Epidermal melanocyte (primary cell): ENCODE data around the gene LIX1.
"Not testable (repeated sequence)": the region's sequence is repeated elsewhere in the genome, so short reads cannot be mapped to it uniquely, and the experiment has no call there.

Experiments
- DNase-seq: peaks from one replicate; pipeline ENCODE4 v3.0.0; 2011; ENCODE audit warnings: low spot score; ENCODE audit not compliant: insufficient read length

LIX1 gene

DNA sequence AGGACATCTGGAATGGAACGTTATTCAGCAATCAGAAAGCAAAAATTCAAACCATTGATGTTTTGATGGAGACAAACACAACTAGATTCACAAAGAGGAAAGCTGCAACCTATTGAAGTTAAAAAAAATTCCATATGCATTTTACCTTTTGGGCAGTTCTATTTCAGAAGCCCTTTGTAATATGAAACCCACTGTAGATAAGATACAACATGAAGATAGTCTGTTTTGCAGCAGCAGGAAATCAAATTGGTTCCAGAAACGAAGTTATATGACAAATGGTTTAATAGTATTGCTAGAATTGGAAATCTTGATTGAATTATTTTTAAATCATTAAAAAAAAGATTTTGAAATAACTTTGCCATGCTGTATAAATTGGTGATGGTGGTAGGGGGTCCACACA is 872 bp downstream of the LIX1 start:
- no peak for DNase-seq

DNA sequence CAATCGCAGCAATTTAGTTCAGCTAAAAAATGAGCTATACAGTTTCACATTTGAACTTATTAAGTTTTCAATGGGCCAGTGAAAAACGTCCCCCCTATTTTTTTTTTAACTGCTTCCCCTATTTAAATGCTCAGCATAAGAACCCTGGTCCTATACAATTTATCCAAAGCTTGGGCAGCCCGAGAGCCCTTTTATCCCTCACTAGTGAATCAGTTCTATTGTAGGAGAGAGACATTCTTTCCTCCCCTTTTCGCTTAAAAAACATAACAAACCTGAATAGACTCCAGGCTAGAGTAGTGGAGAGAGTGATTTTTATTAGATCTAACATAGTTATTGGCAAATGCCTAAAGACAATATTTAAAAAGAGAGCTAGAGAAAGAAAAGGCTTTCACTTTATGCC is 1.4 kb downstream of the LIX1 start:
- no peak for DNase-seq

DNA sequence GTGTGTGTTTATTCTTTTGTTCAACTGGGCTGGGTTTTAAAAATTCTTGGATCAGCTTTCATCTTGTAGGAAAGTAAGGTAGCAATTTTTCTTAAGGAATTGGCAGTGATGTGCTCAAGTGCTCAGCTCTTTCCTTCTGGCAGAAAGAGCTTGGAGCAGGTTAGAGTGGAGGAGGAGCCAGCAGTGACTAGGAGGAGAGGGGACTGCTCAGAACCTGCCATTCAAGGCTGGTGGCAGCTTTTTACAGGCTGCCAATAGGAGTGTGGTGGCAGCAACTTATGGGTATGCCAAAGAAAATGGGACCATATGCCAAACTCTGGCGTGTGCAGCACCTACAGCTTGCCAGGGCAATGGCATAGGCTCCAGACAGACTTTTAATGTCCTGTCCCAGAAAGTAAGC is 2.2 kb downstream of the LIX1 start:
- not testable (repeated sequence) for DNase-seq

DNA sequence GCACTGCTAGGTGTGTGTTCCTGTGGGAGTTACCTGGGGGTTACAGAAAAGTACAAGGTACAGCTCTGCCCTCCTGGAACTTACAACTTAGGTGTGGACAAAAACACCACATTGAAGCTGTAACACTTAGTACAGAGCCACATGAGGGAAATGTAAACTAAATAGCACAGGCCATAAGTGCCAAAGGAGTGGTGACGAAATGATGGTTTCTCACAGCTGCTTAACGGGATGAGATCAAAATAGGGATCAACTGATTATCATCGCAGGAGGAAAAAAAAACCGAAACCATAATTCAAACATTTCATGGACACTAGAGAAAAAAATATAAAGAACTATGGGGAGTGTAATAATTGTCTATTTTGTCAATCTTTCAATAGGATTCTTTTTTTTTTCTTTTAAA is 5.9 kb downstream of the LIX1 start:
- DNase-seq = no peak

DNA sequence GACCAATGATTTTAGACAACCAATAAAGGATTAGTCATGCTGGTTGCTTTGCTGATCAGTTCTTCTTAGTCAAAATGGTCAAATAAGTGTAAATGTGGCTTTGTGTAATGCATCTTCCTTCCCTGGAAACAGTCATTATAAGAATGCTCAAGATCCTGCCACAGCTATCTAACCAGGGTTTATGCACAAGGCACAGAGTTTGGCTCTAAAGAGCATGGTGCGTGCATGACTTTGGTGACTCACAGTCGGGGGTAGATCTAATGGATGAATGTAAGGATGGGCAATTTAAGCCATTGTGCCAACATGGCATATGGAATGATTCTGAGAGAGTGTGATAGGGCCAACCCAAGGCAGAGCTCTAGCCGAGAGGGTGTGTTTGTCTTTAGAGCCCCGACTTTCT is 6.5 kb downstream of the LIX1 start:
- DNase-seq = no peak

DNA sequence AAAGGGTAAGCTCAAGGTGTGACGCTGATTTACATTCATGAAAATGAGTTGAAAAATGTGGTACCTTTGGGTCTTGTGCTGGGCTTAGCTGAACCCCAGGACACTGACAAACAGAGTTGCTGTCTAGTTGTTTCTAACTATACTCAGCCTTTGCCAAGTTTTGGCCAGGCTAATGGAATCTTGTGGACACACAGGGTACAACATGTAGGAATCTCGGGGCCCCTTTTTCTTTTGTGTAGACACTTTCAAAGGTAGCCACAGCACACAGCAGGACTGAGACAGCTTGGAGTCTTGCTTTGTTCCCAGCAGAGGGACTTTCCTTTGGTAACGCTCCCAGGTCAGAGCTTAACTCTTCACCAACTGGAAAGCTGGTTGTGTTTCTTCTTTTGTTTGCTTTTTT is 7.8 kb downstream of the LIX1 start:
- DNase-seq = no peak

DNA sequence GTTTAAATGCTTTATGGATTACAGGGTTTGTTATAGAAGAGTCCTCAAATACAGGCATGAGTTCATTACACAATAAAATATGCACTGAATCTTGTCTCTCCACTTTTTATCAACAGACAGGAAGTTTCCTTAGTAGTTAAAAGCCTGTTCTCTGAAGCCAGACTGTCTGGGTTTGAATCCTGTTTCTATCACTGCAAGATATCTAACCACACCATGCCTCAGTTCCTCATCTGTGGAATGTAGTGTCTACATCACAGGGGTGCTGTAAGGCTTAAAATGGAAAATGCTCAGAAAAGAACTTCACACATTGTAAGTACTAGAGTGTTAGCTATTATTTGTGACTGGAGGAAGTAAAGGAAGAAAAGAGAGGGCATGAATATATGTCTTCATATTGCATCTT is 9.3 kb downstream of the LIX1 start:
- DNase-seq = no peak

DNA sequence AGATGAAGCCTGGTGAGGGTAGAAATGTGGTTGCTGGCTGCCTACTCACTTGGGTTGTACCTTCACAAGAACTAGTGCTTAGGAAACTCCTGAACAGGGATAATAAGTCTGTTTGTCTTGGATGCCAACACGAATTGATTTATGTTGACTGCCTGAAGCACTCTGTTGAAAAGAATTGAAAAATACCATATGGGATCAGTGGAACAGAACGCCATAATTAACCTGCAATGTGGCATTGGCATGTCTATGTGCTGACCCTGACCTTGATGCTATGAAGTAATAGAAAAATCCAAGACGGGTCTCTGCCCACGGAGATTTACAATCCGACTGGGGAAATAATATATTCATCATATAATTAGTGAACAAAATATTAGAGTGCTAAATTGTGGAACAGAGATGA is 10.5 kb downstream of the LIX1 start:
- DNase-seq = no peak

DNA sequence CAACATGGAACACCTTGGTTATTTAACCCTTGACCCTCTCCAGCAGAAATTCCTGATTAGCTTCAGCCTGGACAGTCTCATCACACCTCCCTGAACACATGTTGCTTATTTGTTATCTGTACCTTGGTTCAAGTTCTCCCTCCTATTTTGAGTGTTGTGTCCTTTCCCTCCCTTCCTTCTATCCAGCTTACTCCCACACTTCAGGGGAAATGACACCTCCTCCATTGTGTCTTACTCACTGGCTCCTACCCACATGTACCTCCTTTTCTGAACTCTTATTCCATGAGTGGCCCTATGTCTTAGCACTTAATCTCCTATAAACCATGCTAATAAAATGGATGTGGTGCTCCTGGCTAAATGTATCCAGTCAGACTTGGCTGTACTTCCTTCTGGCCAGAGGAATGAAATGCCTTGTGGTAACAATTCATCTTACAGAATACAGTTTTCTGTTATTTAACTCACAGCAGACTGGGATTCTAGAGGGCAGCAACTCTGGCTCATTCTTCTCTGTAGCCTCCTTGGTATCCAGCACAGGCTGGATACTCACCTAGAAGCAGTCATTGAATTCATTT is 11.2 kb downstream of the LIX1 start:
- no peak for DNase-seq

DNA sequence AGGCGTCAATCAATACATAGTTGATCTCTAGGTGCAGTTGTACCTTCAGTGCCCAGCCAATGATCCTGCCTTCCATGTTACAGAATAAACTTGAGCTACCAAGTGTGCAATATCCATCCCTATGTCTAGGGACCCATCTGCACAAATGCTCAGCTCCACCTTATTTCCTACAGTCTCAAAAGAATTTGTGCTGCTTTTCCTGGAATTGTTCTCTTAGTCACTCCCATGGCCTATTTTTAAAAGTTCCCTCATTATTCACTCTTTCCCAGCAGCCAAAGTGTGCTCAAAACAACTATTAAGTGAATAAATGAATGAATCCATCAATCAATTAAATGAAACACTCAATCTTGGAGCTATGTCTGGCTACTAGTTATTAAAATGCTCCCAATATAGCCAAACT is 14.7 kb downstream of the LIX1 start:
- DNase-seq = no peak

DNA sequence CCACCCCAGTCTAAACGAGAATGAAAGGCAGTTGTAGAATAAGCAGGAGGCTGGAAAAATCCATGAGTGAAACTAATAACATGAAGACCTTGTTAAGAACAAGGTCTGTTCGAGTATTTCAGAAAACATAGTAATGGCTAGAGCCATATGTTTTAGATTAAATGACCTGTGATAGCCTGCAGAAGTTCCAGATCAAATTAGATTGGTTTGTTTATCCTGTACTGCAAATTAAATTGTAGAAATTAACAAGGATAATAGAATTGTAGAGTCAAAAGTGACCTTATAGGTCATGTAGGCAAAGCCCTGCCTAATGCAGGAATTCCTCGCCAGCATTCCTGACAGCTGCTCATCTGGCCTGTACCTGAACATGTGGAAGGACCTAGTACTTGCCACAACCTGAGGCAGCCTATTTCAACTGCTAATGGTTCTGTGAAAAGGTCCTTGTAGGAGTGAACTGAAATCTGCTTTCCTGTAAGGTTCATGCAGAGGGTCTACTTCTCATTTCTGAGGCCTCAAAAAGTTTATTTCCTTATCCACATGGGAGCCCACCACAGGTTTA is 17.2 kb downstream of the LIX1 start:
- DNase-seq = no peak

DNA sequence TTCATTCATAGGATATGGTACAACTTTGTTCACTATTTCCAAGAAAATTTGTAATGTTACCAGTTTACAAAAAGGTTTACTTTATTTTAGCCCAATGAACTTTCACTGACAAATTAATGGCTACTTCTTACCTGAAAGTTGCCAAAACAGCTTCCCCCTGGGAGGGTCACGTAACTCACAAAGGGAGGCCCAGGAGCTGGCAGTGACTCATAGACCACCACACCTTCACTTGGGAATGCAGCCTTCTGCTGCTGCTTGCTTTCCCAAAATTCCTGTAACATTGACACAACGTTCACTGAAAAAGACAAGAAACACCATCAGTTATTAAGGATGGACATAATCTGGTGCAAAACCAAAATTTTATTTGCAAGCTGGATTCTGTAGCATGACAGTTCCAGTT is 18.1 kb downstream of the LIX1 start:
- DNase-seq = no peak

DNA sequence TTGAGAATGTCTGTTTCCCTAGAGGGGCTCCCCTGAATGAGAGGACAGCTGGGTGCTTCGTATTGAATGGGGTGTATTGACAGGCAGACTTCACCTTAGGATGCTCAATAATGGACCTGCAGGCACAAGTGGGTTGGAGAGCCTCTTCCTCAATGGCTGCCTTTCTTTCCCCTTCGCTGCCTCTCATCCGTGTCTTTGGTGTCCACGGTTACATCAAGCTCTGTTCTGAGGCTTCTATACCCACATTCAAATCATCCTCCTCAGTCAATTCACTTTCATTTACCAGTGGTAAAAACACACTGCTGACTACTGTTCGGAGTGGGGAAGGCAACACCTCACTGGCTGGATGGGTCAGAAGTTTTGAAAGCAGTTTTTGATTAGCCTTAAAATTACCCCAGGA is 20.6 kb downstream of the LIX1 start:
- DNase-seq = no peak

DNA sequence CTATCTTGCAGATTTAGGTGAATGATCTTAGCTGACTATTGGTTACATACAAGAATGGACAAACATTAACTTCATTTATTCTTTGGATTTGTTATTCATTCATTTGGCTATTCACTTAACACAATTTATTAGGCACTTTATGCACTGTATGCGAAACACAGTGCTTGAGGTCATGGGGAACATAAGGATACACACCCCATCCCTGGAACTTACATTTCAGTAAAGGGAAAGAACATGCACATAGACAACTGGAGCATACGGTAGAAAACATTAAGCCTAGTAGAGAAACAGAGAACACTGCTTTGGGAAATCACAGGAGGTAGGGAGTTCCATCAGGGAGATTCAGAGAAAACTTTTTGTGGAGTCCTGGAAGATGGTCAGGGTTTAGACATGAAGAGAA is 22.2 kb downstream of the LIX1 start:
- no peak for DNase-seq

DNA sequence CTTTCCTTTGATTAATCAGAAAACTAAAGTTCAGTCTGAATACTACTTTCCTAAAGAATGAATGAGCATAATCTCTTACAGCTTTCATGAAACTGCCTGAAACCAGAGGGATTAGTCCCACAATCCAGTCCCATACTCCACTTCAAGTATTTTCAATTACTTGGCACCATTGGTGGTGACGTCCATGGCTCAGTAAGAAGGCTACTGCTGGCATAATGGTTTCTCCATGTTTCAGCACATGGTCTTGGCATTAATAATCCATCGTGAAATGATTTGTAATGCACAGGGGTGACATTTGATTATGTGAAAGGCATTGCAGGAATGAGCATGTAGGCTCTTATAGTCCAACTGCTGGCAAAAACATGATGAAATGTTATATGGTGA is 23.4 kb downstream of the LIX1 start:
- DNase-seq = no peak

DNA sequence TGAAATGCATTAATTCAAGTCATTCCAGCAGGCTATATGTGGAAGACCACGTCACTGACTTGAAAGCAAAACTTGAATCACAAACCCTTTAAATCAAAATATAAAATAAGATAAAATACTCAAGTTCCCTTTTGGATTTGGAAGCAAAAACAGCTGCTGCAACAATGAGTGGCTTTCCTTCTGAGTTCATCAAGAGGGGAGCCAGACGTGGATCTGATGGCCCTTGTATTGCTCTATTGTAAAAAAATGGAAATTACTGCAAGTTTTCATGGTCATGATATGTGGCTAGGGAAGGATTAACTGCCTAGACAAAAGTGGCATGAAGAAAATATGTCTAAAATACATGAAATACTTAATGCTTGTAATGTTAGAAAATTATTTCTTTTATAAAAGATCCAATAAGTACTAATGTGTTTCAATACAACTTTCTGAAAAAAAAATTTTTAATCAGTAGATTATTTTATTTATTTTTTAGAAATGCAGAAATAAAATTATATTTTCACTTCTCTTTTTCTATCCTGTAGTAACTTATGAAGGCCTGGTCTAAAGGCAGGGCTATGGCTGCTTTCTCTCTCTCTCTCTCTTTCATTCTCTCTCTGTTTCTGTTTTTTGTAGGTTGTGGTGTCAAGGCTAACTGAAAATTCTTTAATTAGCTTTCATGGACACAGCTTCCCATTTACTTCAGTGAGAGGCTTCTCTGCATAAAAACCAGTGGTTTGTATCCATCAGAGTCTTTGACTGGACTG is 24.0 kb downstream of the LIX1 start:
- no peak for DNase-seq

DNA sequence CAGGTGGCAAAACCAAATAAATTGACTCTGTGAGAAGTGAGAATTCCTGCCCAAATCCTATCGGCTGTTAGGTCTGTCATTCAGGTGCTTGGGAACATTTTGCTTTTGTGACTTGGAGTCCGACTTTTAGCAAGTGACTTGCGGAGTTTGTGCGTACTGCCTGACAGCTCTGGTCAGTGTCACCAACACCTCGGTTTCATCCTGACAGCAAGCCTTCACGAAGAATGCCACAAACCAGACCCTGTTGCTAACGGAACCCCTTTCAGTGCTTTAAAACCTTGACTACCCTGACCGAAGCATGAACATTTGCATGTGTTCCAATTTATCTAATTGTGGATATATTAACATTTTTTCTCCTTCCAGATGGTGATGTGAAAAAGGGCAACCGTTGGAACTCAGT is 26.5 kb downstream of the LIX1 start:
- DNase-seq = no peak

DNA sequence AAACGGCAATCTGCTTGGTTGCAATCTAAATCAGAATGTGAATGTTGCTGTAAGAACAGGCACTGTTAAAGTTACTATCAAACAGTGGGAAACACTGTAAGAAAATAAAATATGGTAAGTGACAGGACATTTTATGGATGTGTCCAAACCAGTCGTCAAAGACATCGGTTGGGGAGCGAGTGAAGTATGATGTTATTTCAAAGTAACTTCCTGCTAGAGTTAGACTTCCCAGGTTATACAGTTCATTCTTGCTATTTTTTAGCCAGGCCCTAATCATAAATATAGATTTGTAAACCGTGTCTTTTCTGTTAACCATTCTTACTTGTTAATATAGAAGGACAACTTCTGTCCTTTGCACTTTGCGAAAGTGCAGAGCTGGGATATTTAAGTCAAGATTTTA is 30.2 kb downstream of the LIX1 start:
- no peak for DNase-seq

DNA sequence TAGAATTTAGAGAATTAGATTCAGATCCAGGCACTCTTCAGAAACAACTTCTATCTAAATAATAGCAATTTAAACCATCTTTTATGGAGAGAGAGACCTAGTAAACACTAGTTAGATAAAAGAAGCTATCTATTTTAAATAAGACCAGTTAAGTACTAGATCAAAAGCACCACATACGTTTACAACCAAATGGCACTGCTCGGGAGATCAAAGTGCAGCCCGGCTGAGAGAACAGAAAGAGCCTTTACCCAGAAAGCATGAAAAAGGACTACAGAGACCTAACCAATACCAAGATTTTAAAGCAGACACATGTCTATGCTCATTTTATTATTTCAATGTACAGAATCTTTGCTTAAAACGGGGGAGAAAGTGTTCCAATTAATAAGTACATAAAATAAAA is 30.8 kb downstream of the LIX1 start:
- DNase-seq = no peak

DNA sequence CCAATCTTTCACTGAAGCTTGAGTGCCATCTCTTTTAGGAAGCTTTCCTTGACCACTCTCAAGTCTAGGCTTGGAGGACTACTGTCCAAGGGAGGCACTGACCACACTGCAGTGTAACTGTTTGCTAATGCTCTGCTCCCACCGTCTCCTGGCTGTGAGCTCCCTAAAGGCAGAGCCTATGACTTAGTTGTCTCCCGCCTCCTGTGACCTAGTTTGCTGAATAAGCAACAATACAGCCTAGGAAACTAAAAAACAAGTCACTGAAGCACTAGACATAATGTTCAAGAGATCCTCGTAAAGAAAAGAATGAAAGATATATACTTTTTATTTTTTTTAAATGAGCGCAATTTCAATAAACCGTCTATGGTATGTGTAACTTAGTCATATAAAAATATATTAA is 31.4 kb downstream of the LIX1 start:
- no peak for DNase-seq

DNA sequence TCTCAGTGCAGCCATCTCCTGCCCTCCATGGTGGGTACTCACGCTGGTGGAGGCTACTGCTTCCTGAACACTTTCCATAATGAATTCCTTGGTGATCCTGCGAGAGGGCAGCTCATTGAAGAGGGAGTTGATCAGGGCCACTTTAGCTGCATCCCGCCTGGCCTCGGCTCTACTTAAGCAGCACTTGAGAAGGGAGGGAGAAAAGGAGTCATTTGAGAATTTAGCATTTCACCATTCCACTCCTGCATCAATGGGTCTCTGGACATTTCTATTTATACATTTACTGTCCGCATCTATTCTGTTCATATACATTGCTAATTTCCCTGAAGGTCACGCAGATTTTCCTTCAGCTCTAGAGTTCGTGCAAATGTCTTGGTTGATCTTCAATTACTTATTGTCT is 35.1 kb downstream of the LIX1 start:
- DNase-seq = no peak

DNA sequence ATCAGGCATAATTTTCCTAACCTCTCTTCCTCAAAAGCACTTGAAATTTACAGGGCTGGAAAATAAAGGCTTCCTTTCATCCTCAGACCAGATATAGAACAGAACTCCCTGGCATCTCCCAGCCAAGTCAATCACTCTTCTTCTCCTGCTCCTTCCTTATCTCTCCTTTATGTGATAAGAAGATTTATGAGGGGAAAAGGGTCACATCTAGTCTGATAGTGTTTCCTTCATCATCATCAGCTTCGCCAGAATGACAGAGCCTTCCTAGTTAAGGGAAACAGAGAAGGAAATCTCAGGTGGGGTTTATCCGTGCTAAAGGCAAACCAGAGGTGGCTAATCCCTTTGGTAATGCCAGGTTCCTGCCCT is 36.2 kb downstream of the LIX1 start:
- DNase-seq = no peak

DNA sequence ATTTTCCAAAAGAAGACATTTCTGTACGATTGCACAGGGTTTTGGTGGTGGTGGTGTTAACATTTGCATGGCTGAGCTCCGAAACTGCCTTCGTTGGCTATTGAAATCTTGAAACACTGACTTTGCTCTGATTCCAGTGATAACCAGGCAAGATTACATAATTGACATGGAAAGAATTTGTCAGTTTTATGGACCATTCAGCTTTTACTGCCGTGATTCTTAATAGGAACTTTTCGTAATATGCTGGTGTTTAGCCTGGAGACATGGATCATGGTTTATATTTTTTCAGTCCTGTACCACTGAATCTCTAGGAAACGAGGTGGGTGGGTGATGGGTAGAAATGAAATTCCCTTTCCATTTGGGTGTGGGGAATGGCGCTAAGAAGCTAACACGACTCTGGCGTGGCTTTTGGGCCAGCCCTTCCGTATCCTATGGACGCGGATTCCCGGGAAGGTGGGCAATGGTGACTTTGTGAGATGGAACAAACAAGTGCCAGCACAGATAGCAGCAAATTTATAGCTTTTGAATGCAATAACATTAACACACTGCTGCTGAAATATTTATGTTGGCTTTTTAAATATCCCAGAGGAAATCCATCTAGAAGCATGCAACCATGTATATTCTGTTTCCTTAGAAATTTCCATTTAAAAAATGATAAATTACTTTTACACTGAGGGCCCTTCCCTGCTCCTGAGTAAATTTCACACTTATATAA is 36.8 kb downstream of the LIX1 start:
- no peak for DNase-seq
